Subcutaneous abdominal adipose tissue (tissue), 5 donors: Measurements from ENCODE around the gene ARL14EP.

Experiments used
- H3K27ac ChIP-seq: one replicate; pipeline ENCODE4 v1.7.0; 2013; ENCODE audit warnings: low read depth, mild to moderate bottlenecking, inconsistent platforms, low read length, moderate library complexity
- H3K27me3 ChIP-seq, 5 donors: one replicate each; pipeline ENCODE4 v1.7.0; 2013; ENCODE audit warnings: low read length in 5 of 5, inconsistent platforms in 1 of 5; ENCODE audit not compliant: control insufficient read depth in 5 of 5, insufficient read depth in 4 of 5
- H3K36me3 ChIP-seq, 5 donors: one replicate each; pipeline ENCODE4 v1.7.0; 2013; ENCODE audit warnings: low read length in 5 of 5; ENCODE audit not compliant: control insufficient read depth in 5 of 5, insufficient read depth in 5 of 5
- H3K4me1 ChIP-seq, 5 donors: one replicate each; pipeline ENCODE4 v1.7.0; 2013; ENCODE audit warnings: low read length in 5 of 5, mild to moderate bottlenecking in 3 of 5, moderate library complexity in 1 of 5; ENCODE audit not compliant: control insufficient read depth in 5 of 5, insufficient read depth in 5 of 5
- H3K4me3 ChIP-seq, 5 donors: one replicate each; pipeline ENCODE4 v1.7.0; 2013; ENCODE audit warnings: low read length in 5 of 5, low read depth in 1 of 5
- H3K9ac ChIP-seq, 5 donors: one replicate each; pipeline ENCODE4 v1.7.0; 2013; ENCODE audit warnings: low read length in 5 of 5, mild to moderate bottlenecking in 4 of 5, moderate library complexity in 3 of 5
- H3K9me3 ChIP-seq, 5 donors: one replicate each; pipeline ENCODE4 v1.7.0; 2013; ENCODE audit warnings: low read length in 5 of 5; ENCODE audit not compliant: control insufficient read depth in 5 of 5
- donor health status: healthy.
- donor health status: healthy.
- donor health status: healthy.
- donor health status: healthy.
- donor health status: healthy.

Gene ARL14EP

DNA sequence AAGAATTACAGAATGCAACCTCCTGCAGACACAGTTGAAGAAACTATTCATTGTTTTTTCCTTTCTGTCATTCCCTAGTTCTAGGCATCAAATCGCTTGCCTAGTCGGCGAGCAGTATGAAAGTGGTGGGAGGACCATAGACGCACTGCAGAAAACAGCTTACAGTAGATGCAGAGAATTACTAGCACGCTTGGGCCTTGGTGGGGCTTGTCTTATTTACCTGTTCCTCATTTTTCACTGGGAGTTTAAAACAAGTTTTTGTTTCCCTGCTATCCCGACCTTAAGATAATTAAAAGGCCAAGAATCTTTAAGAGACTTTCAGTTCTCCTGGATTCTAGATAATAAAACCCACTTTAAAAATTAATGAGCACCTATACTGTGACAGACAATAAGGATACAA lies 713 bp upstream of the ARL14EP start:
- no peaks in the 10 kb centered on the region for H3K36me3 ChIP-seq
- H3K4me1 ChIP-seq: peaks cover 0 to 35% (median 33%) of the 10 kb centered on the region in 5 donors
- H3K27me3 ChIP-seq: peaks cover 0 to 6% (median 0%) of the 10 kb centered on the region in 5 donors
- peak overlapping the region; percentile 80 to 89 (median 88) for H3K4me3 ChIP-seq
- H3K27ac ChIP-seq: no peak overlapping the region
- H3K9ac ChIP-seq: peak overlapping the region in 1 of 5 donors; percentile 95
- H3K9me3 ChIP-seq: no peaks in the 10 kb centered on the region

DNA sequence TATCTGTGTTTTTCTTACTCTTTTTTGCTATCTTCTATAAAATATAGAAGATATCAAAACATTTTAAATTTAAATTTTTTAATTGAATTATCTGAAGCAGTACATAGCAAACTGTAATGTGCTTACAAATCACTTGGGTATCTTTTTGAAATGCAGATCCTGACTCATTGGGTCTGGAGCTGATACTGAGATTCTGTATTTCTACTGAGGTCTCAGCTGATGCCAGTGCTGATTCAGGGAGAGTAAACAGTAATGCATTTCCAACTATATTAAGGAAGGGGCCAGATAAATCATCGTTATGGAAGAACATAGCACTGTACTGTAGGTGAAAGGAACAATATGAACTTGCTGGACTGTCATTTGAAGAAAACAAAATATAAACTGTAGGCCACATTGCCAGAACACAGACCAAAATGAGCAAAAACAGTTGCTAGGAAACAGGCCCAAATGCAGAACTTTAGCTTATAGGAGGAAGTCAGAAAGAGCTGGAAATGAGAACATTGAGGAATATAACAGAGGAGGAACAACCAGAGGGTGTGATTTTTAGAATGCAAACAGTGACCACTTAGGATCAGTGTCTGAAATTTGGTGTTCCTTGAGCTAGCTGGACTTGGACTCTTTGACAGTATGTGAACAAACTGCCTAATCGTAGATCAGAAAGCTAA lies 3.3 kb downstream of the ARL14EP start:
- H3K27ac ChIP-seq: no peak overlapping the region
- H3K36me3 ChIP-seq: peaks cover 2 to 6% (median 5%) of the 10 kb centered on the region in 5 donors
- H3K9ac ChIP-seq: peak overlapping the region in 1 of 5 donors; percentile 16
- H3K27me3 ChIP-seq: no peaks in the 10 kb centered on the region
- H3K4me3 ChIP-seq: no peak overlapping the region
- H3K9me3 ChIP-seq: no peaks in the 10 kb centered on the region
- peaks cover 0 to 37% (median 33%) of the 10 kb centered on the region in 5 donors for H3K4me1 ChIP-seq

DNA sequence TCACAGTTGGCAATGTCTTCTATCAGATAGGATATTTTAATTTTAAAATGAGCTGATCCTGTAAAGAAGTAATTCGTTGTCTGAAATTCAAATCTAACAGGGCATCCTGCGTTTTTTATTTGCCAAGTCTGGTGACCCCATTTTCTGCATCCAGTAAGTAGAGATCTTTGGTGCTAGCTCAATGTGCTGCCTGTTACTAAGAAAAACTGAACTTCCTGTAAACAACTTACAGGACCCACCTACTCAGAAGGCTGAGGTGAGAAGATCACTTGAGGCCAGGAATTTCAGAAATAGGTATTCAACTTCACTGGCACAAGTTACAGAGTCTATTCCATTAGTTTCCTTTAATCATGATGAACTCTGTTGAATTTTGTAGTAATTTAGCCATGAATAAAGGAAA lies 4.0 kb downstream of the ARL14EP start:
- peaks cover 0 to 37% (median 33%) of the 10 kb centered on the region in 5 donors for H3K4me1 ChIP-seq
- peaks cover 3 to 12% (median 9%) of the 10 kb centered on the region in 5 donors for H3K36me3 ChIP-seq
- peak overlapping the region; percentile 25 for H3K27ac ChIP-seq
- H3K4me3 ChIP-seq: no peak overlapping the region
- H3K9me3 ChIP-seq: no peaks in the 10 kb centered on the region
- H3K27me3 ChIP-seq: no peaks in the 10 kb centered on the region
- no peak overlapping the region for H3K9ac ChIP-seq

GRCh38 chr11:30328681-30329080 lies 5.8 kb downstream of the ARL14EP start:
- Histone ChIP-seq H3K4me1 (peaks cover 0 to 29% (median 24%) of the 10 kb centered on the region in 5 donors), H3K36me3 (peaks cover 13 to 29% (median 19%) of the 10 kb centered on the region in 5 donors), H3K4me3 (no peak overlapping the region), H3K9me3 (no peaks in the 10 kb centered on the region), H3K27ac (no peak overlapping the region), H3K27me3 (no peaks in the 10 kb centered on the region), H3K9ac (no peak overlapping the region)

DNA sequence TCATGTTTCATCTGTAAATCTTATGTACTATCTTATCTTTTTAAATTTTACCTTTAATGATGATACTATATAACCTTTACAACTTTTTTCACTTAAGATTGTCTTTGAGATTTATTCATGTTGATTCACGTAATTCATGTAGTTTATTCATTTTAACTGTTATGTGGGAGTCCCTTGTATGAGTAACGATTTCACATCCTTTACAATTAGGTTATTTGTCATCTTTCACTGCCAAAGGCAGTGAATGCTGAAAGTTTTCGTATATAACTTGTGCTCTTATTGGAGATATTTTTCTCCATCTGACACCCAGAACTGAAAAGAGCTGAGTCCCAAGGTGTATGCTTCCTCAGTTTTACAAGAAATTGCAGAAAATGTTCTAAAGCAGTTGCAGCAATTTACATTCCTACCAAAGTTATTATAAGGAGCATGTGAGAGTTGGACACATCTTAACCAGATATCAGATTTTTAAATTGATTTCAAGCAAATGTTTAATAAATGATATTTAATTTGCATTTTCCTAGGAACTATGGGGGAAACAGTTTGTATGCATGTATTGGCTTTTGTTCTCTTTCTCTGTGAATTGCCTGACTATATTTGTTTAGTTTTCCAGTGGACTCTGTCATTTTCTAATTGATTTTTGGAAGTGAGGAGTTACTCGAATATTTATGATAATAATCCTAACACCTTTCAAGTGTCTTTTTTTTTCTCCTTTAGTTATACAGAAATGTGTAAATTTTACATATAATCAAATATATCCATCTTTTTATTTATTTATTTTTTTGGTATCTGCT lies 6.4 kb downstream of the ARL14EP start:
- no peaks in the 10 kb centered on the region for H3K27me3 ChIP-seq
- no peaks in the 10 kb centered on the region for H3K9me3 ChIP-seq
- no peak overlapping the region for H3K9ac ChIP-seq

DNA sequence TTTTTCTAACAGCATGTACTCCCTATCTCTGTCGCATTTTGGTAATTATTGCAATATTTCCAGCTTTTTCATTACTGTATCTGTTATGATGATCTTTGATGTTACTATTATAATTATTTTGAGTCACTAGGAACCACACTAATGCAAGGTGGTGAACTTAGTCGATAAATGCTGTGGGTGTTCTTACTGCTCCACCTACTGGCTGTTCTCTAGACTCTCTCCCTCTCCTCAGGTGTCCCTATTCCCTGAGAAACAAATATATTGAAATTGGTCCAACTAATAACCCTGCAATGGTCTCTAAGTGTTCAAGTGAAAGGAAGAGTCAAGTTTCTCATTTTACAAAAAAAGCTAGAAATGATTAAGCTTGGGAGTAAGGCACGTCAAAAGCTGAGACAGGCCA lies 10.5 kb downstream of the ARL14EP start:
- H3K9ac ChIP-seq: no peak overlapping the region
- no peaks in the 10 kb centered on the region for H3K9me3 ChIP-seq
- peaks cover 48 to 63% (median 56%) of the 10 kb centered on the region in 5 donors for H3K36me3 ChIP-seq
- no peaks in the 10 kb centered on the region for H3K27me3 ChIP-seq
- H3K4me3 ChIP-seq: no peak overlapping the region
- H3K4me1 ChIP-seq: peaks cover 0 to 2% (median 0%) of the 10 kb centered on the region in 5 donors
- H3K27ac ChIP-seq: no peak overlapping the region

More for the DNA sequence above, 6.4 kb downstream of the ARL14EP start:
- H3K4me3 ChIP-seq: no peak overlapping the region
- peaks cover 0 to 23% (median 17%) of the 10 kb centered on the region in 5 donors for H3K4me1 ChIP-seq
- no peak overlapping the region for H3K27ac ChIP-seq
- peaks cover 18 to 32% (median 25%) of the 10 kb centered on the region in 5 donors for H3K36me3 ChIP-seq

DNA sequence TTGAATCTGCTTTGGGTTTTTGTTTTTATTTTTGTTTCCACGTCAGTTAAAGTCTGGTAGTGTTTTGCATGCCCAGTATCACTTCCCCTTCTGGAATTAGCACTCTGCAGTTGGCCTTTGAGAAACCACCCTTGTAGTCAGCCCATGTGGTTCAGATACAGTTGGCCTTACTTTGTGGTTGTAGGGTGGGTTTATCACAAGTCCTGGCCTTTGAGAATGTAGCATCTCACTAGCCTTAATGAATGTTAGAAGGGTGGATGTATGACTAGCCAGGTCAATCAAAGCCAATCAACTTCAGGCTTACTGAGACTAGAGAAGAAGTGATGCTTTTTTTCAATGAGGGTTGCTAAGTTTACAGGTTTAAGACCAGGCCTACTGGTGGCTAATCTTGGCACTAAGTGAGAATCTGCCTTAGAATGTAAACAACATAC lies 19.8 kb downstream of the ARL14EP start:
- no peak overlapping the region for H3K9ac ChIP-seq
- peaks cover 0 to 3% (median 0%) of the 10 kb centered on the region in 5 donors for H3K4me1 ChIP-seq
- H3K4me3 ChIP-seq: no peak overlapping the region
- peaks cover 2 to 6% (median 5%) of the 10 kb centered on the region in 5 donors for H3K36me3 ChIP-seq
- no peaks in the 10 kb centered on the region for H3K27me3 ChIP-seq
- no peak overlapping the region for H3K27ac ChIP-seq
- H3K9me3 ChIP-seq: no peaks in the 10 kb centered on the region

- Histone ChIP-seq H3K27me3 (no peaks in the 10 kb centered on the region), H3K4me1 (peaks cover 0 to 3% (median 0%) of the 10 kb centered on the region in 5 donors), H3K9ac (no peak overlapping the region), H3K4me3 (no peak overlapping the region), H3K9me3 (no peaks in the 10 kb centered on the region), H3K36me3 (peaks cover 0 to 4% (median 2%) of the 10 kb centered on the region in 5 donors), H3K27ac (no peak overlapping the region)
Observed at GRCh38 chr11:30344085-30344484, 21.2 kb downstream of the ARL14EP start.

GRCh38 chr11:30345644-30346043 lies 22.7 kb downstream of the ARL14EP start:
- H3K9me3 ChIP-seq: no peaks in the 10 kb centered on the region
- H3K27me3 ChIP-seq: no peaks in the 10 kb centered on the region
- H3K9ac ChIP-seq: no peak overlapping the region
- H3K4me3 ChIP-seq: no peak overlapping the region
- no peak overlapping the region for H3K27ac ChIP-seq
- peaks cover 0 to 3% (median 0%) of the 10 kb centered on the region in 5 donors for H3K4me1 ChIP-seq
- H3K36me3 ChIP-seq: peaks cover 0 to 1% (median 0%) of the 10 kb centered on the region in 5 donors
